NK-92 (cell line): ENCODE measurements around the gene RAB14.

Source experiments
- DNase-seq: peaks from one replicate; lab custom pipeline; 2025; ENCODE audit not compliant: unreplicated experiment; lab: John Stamatoyannopoulos, UW

RAB14 gene

GRCh38 chr9:121201738-121202533, at the start of gene RAB14:
RAB14 (minus strand) TSS chr9:121201869; CDS start chr9:121193412, 8,457 bp downstream.
- DNase-seq = peak; percentile 99

GRCh38 chr9:121249563-121249962, 47.9 kb upstream of the RAB14 start:
- DNase-seq = no peak

- no peak for DNase-seq
These were observed 45.3 kb upstream of the RAB14 start for GRCh38 chr9:121246821-121247561.

GRCh38 chr9:121242959-121243346, 41.3 kb upstream of the RAB14 start:
- DNase-seq = no peak

GRCh38 chr9:121242219-121242958, 40.7 kb upstream of the RAB14 start:
- DNase-seq = no peak

- DNase-seq = no peak
These were observed 38.9 kb upstream of the RAB14 start for GRCh38 chr9:121240472-121241135.

- no peak for DNase-seq
These were observed 38.2 kb upstream of the RAB14 start for GRCh38 chr9:121239851-121240250.

GRCh38 chr9:121239071-121239470, 37.4 kb upstream of the RAB14 start:
- DNase-seq = no peak

- no peak for DNase-seq
These were observed 36.2 kb upstream of the RAB14 start for GRCh38 chr9:121237916-121238315.

GRCh38 chr9:121235512-121235911, 33.8 kb upstream of the RAB14 start:
- DNase-seq = no peak

- no peak for DNase-seq
These were observed 33.1 kb upstream of the RAB14 start for GRCh38 chr9:121234832-121235161.

- no peak for DNase-seq
These were observed 32.5 kb upstream of the RAB14 start for GRCh38 chr9:121233906-121234831.

- no peak for DNase-seq
These were observed 30.6 kb upstream of the RAB14 start for GRCh38 chr9:121232251-121232650.

GRCh38 chr9:121230256-121230655, 28.6 kb upstream of the RAB14 start:
- DNase-seq = no peak

GRCh38 chr9:121227862-121228261, 26.2 kb upstream of the RAB14 start:
- no peak for DNase-seq

GRCh38 chr9:121226175-121226574, 24.5 kb upstream of the RAB14 start:
- DNase-seq = no peak

- DNase-seq = no peak
These were observed 23.6 kb upstream of the RAB14 start for GRCh38 chr9:121225240-121225639.

- no peak for DNase-seq
These were observed 21.0 kb upstream of the RAB14 start for GRCh38 chr9:121222524-121223171.

- DNase-seq = no peak
These were observed 20.0 kb upstream of the RAB14 start for GRCh38 chr9:121221664-121222055.
